MCF 10A (cell line): ENCODE measurements around the gene HSBP1. TPM values are rescaled to one million over a fixed set of nuclear protein-coding genes. Genes with fewer than 3 reads are reported as not detected.

Experiments used
- BruUV-seq: library from RNA; stranded (reverse); fragments of 400-500 nt; replicated peaks from 2 replicates; lab custom pipeline; 2021; lab: Mats Ljungman, UMichigan
- CTCF ChIA-PET: fragments of 300-600 bp; sonication (Branson Sonifier 250); formaldehyde crosslinking; extraction: SDS; loops from one replicate; lab custom pipeline; 2021; ENCODE audit warnings: antibody characterized with exemption, inconsistent platforms; lab: Yijun Ruan, JAX
- POLR2A ChIA-PET: fragments of 300-600, 350-650 bp; sonication (Branson Sonifier 250); formaldehyde crosslinking; extraction: SDS; loops from one replicate; lab custom pipeline; 2020; ENCODE audit warnings: antibody characterized with exemption, inconsistent platforms; lab: Yijun Ruan, JAX
- DNase-seq: peaks from one replicate; pipeline ENCODE4 v3.0.0-alpha.2; 2018; ENCODE audit not compliant: unreplicated experiment
- H3K27ac Mint-ChIP-seq: one replicate; pipeline ENCODE4 v1.8.0; 2022; ENCODE audit warnings: mild to moderate bottlenecking, low read depth, mixed read lengths; ENCODE audit not compliant: unreplicated experiment
- H3K27me3 Mint-ChIP-seq: one replicate; pipeline ENCODE4 v1.8.0; 2022; ENCODE audit warnings: mixed read lengths; ENCODE audit not compliant: insufficient read depth, unreplicated experiment
- H3K36me3 Mint-ChIP-seq: one replicate; pipeline ENCODE4 v1.8.0; 2022; ENCODE audit warnings: mild to moderate bottlenecking, moderate library complexity, mixed read lengths; ENCODE audit not compliant: insufficient read depth, unreplicated experiment
- H3K4me1 Mint-ChIP-seq: one replicate; pipeline ENCODE4 v1.8.0; 2022; ENCODE audit warnings: mixed read lengths; ENCODE audit not compliant: insufficient read depth, unreplicated experiment
- H3K4me3 Mint-ChIP-seq: one replicate; pipeline ENCODE4 v1.8.0; 2022; ENCODE audit warnings: mild to moderate bottlenecking, moderate library complexity, mixed read lengths; ENCODE audit not compliant: unreplicated experiment
- H3K9me3 Mint-ChIP-seq: one replicate; pipeline ENCODE4 v1.8.0; 2022; ENCODE audit warnings: mixed read lengths; ENCODE audit not compliant: unreplicated experiment
- intact Hi-C: fragments of 100-400 bp; cut with micrococcal nuclease; formaldehyde crosslinking; loops from 2 replicates; pipeline ENCODE4 v1.14.1; 2022
- total RNA-seq: library from RNA; stranded (reverse); gene quantifications from 2 replicates; pipeline ENCODE4 v1.2.3, GENCODE V29; 2022
- TF ChIP-seq, protein P1 (sequence below): fragments of 200-600 bp; IDR thresholded peaks from one replicate; pipeline ENCODE4 v1.8.0; 2022; ENCODE audit warnings: antibody characterized with exemption, mild to moderate bottlenecking; ENCODE audit not compliant: unreplicated experiment

The HSBP1 gene
- total RNA-seq, 1 experiment from 2014 or later = 101 TPM

DNA sequence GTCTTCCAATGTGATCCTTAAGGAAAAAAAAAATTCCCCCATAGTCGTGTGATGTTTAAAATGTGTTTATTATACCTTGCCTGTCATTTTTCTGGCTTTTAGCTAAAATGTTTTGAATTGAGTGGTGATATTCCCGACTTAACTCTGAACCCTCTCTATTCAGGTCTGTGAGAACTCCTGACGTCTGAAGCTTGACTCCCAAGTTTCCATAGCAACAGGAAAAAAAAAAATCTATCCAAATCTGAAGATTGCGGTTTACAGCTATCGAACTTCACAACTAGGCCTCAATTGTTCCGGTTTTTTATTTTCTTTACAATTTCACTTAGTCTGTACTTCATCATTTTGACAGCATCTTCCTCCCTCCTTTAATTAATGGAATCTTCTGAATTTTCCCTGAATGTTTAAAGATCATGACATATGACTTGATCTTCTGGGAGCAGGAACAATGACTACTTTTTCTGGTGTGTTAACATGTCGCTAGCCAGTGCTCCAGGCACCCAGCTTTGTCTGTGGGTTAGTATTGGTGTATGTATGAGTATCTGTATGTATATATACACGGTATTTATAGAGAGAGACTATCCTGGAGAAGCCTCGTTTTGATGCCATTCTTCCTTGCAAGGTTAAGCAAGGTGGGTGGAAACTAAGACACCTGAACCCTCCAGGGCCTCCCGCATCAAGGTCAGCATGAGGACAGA lies 12.8 kb upstream of the HSBP1 start:
- peaks cover 6% of the 10 kb centered on the region for H3K36me3 Mint-ChIP-seq
- POLR2A ChIA-PET = no interaction called here

DNA sequence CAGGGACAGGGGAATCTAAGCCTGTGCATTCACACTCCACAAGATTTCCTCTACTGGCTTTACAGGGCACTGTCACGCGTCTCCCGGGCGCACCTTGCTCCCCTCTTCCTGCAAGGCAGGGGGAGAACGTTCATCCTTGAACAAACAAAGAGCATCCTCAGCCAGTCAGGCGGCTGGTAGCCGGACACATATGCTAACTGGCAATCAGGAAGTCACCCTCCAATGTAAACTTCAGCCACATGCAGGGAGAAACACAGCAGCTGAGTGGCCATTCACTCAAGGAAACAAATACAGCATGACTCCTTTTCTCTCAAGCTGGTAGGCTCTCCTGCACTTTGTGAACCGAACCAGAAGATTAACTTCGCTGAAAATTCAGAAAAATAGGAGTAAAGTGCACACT lies 10.8 kb upstream of the HSBP1 start:
- H3K27me3 Mint-ChIP-seq = no peaks in the 10 kb centered on the region
- TF ChIP-seq, protein P1, sequence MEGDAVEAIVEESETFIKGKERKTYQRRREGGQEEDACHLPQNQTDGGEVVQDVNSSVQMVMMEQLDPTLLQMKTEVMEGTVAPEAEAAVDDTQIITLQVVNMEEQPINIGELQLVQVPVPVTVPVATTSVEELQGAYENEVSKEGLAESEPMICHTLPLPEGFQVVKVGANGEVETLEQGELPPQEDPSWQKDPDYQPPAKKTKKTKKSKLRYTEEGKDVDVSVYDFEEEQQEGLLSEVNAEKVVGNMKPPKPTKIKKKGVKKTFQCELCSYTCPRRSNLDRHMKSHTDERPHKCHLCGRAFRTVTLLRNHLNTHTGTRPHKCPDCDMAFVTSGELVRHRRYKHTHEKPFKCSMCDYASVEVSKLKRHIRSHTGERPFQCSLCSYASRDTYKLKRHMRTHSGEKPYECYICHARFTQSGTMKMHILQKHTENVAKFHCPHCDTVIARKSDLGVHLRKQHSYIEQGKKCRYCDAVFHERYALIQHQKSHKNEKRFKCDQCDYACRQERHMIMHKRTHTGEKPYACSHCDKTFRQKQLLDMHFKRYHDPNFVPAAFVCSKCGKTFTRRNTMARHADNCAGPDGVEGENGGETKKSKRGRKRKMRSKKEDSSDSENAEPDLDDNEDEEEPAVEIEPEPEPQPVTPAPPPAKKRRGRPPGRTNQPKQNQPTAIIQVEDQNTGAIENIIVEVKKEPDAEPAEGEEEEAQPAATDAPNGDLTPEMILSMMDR = no peak
- ChIA-PET POLR2A (no interaction called here), CTCF (interaction anchor here (0.8 kb wide), 1 partner anchor 11 kb away, joined by 4 read pairs; no protein-coding TSS in a partner anchor)
- no peak overlapping the region for H3K4me3 Mint-ChIP-seq
- no TSS peak for BruUV-seq
- intact Hi-C loops = no loop called here
- DNase-seq = no peak
- H3K36me3 Mint-ChIP-seq = peaks cover 6% of the 10 kb centered on the region
- H3K4me1 Mint-ChIP-seq = peaks cover 7% of the 10 kb centered on the region
- peaks cover 7% of the 10 kb centered on the region for H3K9me3 Mint-ChIP-seq
- no peak overlapping the region for H3K27ac Mint-ChIP-seq

More for the DNA sequence above, 12.8 kb upstream of the HSBP1 start:
- Mint-ChIP-seq H3K9me3 (peaks cover 7% of the 10 kb centered on the region), H3K4me3 (no peak overlapping the region), H3K27ac (no peak overlapping the region), H3K27me3 (no peaks in the 10 kb centered on the region), H3K4me1 (no peaks in the 10 kb centered on the region)
- TF ChIP-seq, protein P1 = no peak
- CTCF ChIA-PET = no interaction called here
- DNase-seq = no peak
- no TSS peak for BruUV-seq
- intact Hi-C loops = no loop called here

DNA sequence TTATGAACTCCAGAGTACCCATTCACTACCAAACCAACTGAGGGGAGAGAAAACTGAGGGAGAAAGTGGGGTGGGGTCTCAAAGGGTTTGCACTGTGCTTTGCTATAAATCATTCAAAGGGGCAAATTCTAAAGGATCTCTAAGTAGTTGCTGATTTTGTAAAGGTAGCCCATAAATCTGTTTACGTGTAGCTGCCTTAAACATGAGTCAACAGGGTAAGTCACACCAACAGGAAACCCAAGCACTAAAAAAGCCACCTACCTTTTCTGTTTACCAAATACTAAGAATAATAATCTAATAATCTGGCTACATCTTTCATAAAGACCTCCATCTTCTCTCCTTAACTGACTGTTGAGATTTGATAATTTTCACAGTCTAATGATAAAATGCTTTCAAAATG lies 8.4 kb upstream of the HSBP1 start:
- BruUV-seq = no TSS peak
- H3K4me1 Mint-ChIP-seq = peaks cover 19% of the 10 kb centered on the region
- no peak overlapping the region for H3K4me3 Mint-ChIP-seq
- intact Hi-C loops = no loop called here
- TF ChIP-seq, protein P1 = no peak
- ChIA-PET CTCF (no interaction called here), POLR2A (no interaction called here)
- no peaks in the 10 kb centered on the region for H3K9me3 Mint-ChIP-seq
- no peaks in the 10 kb centered on the region for H3K27me3 Mint-ChIP-seq
- no peaks in the 10 kb centered on the region for H3K36me3 Mint-ChIP-seq
- no peak for DNase-seq
- no peak overlapping the region for H3K27ac Mint-ChIP-seq

DNA sequence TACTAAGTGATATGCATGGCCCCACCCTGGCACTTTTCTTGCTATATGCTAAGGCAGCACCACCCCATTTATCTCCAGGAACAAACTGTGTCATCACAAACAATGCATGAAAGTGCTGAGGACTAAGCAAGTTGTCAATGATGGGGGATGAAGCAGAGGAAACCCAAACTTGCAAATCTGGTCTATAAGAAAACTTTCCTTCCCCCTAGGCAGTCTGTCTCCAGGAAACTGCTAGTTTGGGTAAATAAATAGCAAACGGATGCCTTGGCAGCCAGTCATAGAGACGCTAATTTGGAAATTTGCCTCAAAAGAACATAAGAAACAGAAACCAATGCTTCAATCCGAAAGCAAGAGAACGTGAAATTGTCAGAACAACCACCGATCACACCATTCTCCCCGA lies 5.6 kb upstream of the HSBP1 start:
- peak; percentile 40 for DNase-seq
- H3K36me3 Mint-ChIP-seq = no peaks in the 10 kb centered on the region
- POLR2A ChIA-PET = no interaction called here
- no peaks in the 10 kb centered on the region for H3K27me3 Mint-ChIP-seq
- H3K4me1 Mint-ChIP-seq = peaks cover 19% of the 10 kb centered on the region
- peak overlapping the region; percentile 52 for H3K27ac Mint-ChIP-seq
- peak overlapping the region; percentile 54 for H3K4me3 Mint-ChIP-seq
- H3K9me3 Mint-ChIP-seq = no peaks in the 10 kb centered on the region
- BruUV-seq = no TSS peak
- TF ChIP-seq, protein P1 = no peak
- CTCF ChIA-PET = no interaction called here
- intact Hi-C loops = no loop called here
